ENCODE measurements around the gene TGM5.
"Not testable (repeated sequence)": the region's sequence is repeated elsewhere in the genome, so short reads cannot be mapped to it uniquely, and the experiment has no call there.

Gene TGM5

DNA sequence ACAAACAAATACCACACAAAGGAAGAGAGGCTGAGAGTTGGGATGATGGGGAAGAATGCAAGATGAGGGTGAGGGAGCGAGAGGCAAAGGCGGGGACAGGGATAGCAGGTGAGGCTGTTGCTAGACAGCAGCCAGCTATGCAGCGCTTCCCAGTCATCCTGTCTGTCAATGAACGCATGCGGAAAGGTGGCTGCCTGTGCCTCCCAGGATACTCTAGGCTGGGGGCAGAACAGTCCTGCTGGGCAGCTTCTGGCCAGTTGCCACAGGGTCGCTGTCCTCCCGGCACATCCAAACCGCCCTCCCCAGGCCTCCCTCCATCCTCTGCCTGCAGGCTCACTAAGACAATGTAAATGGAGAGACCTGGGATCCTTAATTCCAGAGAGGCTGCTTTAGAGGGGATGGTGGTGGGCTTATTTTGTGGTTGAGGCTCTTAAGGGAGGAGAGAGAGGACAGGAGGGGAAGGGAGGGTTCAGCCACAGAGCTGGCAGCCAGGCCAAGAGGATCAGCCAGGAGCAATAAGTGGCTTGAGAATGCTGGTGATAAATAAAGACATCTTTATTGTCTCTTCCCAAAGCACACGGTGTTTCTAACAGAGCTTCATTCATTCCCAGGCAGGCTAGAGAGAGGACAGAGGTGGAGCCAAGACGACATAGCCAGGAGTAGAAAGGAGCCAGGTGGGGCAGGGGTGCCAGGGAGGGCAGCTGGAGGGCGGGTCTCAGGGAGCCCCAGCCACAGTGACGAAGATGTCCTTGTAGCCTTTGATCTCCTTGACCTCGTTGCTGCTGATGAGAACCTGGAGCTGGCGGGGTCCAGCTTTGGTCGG is 9.2 kb upstream of the TGM5 start:
- no peak for DNase-seq (ENCODE audit: low read depth)

DNA sequence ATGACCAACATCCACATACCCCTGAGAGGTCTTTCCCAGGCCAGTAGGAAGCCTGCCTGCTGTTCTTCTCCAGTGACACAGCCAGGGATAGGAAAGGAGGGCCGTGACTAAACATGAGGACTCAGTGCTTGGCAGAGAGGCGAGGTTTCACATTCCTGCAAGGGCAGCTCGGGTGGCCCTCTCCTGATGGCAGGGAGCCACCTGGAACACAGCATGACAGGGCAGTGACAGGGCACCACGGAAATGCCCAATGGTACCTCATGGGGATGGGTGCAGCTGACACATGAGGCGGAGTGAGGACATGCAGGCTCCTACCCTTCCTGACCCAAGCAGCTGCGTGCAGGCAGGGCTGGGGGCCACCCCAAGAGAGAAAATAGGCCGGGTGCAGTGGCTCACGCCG is 7.4 kb upstream of the TGM5 start:
- no peak for DNase-seq (ENCODE audit: low read depth)

DNA sequence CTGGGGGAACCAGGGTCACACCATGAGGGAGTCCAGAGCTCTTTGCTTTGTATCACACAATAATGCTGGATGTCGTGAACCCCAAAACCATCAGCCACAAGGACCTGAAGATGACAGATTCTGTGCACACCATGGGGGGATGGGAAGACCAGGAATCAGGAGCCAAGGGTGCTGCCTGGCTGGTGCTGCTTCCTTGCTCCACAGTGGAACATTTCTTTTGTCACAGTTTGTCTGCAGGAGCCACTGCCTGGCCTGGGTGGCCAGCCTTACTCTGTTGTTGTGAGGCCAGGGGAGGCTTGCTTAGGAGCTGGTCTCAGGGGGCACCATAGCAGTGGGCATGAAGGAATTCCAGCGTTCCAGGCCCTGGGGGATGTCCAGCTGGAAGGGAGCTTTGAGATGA is 6.5 kb upstream of the TGM5 start:
- DNase-seq (ENCODE audit: low read depth), result no peak

DNA sequence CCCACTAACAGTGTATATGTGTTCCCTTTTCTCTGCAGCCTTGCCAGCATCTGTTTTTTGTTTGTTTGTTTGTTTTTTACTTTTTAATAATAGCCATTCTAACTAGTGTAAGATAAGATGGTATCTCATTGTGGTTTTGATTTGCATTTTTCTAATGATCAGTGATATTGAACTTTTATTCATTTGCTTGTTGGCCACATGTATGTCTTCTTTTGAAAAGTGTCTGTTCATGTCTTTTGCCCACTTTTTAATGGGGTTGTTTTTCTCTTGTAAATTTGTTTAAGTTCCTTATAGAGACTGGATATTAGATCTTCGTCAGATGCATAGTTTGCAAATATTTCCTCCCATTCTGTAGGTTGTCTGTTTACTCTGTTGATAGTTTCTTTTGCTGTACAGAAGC is 5.2 kb upstream of the TGM5 start:
- DNase-seq (ENCODE audit: low read depth), result not testable (repeated sequence)

DNA sequence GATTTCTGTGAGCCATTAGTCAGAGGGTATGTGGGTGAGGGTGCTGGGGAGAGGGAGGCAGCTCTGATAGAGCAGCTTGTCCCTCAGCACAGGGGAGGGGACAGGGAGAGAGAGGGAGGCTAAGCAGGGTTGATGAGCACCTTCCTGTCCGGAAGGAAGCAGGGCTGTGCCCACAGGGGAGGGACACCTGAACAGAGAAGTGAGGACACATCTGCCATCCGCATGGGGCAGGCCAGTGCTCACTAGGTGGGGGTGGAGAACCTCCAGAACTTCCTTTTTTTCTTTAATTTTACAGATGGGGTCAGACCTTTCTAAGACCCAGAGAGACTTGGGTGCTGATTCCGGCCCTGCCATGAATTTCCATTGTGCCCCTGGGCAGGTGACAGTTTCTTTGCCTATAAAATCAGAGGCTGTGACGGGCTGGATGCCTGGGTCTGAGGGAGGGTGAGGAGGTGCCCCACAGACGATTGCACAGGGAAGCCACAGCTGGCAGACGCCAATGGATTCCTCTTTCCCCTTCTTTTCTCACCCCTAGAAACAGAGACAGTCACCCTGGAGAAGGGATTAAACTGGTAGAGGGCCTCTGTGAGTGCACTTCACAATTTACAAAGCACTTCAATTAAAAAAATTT is 4.1 kb upstream of the TGM5 start:
- DNase-seq (ENCODE audit: low read depth), result no peak

DNA sequence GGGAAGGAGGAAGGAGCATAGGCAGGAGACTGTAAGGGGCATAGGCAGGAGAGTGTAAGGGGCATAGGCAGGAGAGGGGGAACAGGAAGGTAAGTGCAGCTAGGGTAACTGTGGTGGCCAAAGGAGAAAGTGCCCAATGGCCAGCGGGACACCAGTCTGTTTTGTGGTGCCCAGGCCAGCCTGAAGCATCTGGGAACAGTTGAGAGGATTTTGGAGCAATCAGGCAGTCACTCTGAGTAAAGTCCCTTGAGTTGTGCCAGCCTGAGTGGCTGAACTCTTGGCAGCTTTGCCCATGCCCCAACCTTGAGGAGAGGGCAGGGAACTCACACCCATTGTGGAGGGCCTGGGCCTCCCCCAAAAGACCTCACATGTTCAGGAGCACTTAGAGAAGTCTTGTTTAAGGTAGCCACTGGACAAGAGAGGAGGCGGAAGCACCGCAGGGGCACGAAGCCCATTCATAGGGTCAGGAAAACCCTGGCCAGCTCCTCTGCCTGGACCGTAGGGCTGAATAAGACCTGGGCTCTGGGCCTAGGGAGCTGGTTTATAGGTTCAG is 3.5 kb upstream of the TGM5 start:
- no peak for DNase-seq (ENCODE audit: low read depth)

DNA sequence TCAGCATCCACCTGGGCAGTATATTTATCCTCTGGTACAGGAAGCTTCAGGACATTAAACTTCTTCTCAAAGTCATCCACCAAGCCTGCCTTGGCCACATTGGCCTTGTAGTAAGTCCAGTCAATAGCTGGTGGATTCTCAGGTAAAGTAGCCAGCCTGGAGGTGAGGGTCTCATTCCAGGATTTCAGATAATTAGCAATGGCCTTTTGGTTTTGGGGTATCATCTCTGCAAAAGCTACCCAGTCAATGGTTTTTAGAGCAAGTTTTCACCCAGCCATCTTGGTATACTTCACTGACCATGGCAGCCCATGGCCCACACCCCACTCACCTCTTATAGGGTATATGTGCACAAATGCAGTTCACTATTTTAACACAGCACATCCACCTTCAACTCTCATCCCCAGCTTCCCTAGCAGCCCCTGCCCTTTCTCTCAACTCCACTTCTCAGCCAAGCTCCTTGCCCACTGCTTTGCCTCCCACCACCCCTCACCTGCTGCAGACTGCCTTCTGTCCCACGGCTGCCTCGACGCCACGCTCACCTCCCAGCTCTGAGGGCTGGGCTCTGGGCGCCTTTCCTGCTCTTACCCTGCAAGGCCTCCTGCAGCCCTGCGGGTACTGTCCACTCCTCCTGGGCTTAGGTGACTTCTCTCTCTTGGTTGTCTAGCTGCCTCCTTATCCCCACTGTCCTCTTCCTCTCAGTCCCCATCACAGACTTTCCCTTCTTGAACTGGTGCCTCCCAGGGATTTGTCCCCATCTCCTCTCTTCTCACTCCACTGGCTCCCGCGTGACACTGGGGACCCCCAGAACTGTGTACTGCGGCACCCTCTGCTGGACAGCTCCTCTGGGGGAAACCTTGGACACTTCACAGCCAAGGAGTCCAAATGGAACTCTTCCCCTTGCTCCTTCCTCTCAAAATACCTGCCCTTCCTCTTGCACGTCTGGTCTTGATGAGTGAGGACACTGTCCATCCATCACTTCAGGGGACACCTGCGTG is 1.7 kb upstream of the TGM5 start:
- DNase-seq (ENCODE audit: low read depth), result no peak

DNA sequence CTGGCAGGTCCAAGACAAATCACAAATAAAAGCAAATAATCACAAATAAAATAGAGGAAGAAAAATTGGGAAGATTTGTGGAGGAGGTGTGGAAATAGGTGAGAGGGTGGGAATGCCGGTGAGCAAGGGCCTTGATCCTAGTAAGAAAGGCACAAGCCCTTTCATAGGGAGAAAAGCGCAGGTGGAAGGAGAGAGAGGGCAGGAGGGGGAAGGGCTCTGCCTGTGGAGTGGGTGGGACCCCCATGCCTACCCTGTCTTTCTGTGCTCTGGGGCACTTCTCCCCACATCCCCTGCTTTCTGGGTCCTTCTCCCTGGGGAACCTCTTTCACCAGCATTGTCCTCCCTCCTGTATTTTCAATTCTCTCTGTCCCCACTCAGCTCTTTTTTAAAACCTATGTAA is 711 bp upstream of the TGM5 start:
- no peak for DNase-seq (ENCODE audit: low read depth)

DNA sequence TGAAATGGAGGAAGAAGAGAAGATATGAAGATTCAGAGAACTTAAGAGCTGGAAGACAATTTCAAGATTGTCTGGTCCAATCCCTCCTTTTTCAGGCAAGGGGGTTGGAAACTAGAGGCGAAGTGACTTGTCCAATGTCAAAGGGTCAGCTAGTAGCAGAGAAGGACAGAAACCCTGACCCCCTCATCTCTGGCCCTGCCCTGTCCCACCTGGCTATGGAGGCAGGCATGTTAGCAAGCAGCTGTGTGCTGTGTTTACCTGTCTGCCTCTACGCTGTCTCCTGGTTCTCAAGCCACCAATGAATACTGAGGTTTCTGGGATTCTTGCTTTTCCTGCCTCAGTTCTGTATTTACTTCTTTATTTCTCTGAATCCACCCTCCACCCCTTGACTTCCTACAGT is 342 bp downstream of the TGM5 start:
- DNase-seq (ENCODE audit: low read depth), result no peak

DNA sequence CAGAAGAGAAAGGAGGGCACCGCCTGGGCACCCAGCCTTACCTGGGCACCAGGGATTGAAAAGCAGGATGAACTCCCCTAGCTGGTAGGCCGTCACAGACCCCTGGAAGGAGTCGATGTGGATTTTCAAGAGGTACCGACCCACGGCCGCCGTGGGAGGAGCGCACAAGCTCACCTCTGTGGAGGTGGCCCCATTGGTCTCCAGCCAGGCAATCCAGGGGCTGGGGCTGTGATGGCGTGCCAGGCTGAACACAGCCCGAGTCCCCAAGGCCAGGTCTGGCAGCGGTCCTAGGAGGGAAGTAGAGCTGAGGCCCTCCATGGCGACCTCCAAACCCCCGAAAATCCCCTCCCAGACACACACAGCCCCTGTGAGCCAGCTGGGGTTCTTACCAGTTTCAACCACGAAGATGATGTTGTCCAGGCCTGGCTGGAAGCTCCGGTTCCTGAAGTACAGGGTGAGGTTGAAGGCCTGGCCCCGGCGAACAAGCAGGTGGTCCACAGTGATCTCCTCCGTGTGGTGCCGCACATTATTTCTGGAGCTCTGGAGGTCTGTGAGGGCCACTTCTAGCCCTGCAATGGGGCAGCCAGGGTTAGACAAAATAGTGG is 6.6 kb downstream of the TGM5 start:
- no peak for DNase-seq (ENCODE audit: low read depth)

DNA sequence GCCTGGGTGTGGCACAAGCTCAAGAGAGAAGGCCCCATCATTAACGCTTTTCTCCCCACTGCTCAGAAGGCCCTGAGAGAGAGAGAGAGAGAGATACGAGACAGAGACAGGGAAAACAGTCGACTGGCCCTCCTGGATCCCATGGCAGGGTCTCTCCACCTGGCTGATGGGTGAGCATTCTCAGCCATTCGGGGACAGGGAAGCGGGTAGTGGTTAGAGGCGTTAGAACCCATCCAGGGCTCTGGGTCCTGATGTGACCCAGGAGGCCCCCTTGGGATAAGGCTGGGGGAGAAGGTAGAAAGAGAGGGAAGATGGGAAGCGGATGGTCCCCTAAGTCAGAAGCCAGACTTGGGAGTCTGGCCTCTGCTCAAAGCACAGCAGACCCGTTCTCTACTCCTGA is 7.9 kb downstream of the TGM5 start:
- DNase-seq (ENCODE audit: low read depth), result no peak

DNA sequence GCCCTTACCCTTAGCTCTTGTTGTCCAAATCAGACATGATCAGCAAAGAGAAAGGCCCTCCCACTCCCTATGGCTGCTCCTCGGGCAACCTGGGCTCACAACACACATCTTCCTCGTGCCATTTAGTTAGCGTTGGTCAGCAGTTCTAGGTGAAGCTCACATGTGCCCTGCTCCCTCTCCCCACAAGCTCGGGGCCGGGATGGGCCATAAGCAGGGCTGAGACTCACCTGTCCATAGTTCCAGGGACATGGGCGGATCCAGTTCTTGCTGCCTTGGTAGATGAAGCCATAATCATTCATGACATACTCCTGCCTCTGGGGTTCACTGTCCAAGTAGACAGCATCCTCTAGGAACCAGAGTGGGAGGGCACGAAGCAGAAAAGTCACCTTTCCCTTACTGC is 10.4 kb downstream of the TGM5 start:
- no peak for DNase-seq (ENCODE audit: low read depth)

DNA sequence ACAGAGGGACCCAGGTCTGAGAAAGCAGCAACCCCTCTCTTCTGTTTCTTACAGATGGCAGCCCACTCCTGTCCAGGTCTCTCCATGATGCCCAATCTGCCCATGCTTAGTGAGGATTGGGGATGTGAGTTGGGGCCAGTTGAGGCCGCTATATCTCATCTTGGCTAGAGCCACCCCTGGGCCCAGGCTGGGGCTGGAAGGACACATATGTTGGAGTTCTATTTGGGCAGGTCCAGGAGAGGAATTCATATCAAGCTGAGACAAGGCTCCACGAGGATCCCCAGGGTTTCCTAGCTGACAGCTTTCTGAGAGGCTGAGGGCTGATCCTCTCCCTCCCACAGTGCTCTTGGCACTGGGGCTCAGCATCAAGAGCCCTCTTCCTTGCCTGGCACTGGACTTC is 11.4 kb downstream of the TGM5 start:
- DNase-seq (ENCODE audit: low read depth), result no peak

DNA sequence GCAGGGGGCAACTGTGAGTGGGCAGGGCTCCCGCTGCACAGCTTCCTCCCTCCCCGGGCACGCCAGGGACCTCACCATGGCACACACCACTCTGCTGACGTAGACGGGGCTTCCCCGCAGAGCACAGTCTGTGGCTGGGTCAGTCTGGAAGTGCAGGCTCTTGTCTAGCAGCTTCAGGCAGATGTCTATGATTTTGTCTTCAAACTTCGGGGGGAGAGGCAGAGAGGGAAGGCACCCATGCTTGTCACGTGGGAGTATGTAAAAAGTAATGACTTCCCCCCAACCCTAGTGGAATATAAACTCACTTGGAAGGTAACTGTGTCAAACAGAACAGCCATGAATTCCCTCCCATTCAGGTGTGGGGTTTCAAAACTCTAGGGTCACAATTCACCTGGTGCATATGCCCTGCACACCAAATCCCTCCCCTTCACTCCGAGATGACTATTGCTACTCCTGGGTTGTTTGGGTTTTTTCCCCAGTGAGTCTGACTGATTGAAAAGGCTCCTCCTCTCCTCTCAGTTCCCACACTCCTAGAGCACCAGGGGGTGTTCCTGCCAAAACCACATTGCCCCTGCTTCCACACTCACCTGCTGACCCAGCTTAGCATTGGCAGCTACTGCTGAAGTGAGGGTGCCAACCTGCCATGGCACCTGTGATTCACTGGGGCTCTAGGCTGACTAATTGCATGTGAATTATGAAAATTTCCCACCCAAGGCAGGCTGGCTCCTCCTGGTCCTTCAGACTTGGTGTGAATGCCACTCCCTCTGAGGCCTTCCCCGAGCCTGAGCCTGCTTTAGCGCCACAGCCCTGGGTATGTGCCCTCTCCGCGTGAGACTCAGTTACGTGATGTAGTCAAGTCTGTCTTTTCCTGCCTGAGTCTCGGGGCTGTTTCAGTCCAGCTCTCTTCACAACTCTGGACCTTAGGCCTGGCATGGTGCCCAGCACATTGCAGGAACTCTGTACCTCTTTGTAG is 13.0 kb downstream of the TGM5 start:
- DNase-seq (ENCODE audit: low read depth), result no peak

DNA sequence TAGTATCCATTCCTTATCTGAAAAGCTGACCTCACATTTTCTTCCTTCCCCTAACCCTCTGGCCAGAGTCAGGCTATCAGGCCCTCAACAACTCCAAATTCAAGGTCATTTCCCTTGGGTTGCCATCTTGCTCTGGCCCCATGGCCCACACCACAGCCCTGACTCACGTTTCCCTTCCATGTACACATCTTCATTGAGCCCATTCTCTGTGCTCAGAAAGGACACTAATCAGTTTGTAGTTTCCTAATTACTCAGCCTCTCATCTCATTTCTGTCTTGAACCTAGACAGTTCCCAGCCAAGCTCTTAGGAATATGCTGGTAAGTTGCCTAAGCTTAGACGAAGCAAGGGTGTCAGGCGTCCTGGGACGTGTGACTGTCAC is 14.9 kb downstream of the TGM5 start:
- DNase-seq (ENCODE audit: low read depth), result no peak

DNA sequence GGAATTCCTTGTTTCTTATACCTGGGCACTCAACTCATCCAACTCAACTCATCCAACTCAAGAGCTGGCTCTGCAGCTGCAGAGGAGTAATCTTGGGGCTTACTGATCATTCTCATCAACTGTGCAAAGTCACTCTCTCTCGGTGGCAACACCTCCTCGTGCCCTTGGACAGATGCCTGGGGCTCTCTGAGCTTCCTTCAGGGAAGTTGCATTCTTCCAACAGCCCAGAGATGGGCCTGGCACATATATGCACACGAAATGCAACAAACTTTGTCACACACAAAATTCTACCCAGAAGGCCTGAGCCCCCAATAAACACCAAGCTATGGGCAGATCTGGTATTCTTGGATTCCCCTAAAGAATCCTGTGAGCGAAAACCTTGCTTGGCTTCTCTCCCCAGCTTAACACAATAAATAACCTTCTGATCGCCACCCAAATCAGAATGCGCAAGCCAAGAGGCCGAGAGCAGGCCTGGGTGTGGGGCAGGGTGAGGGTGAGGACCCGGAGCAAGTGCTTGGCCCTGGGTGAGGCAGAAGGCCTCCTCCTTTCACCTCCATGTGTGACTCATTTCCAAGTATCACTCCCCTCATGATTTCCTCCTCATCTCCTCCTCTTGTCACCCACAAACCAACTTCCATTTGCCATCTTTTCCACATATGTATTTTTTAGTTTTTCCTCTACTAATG is 15.4 kb downstream of the TGM5 start:
- no peak for DNase-seq (ENCODE audit: low read depth)

DNA sequence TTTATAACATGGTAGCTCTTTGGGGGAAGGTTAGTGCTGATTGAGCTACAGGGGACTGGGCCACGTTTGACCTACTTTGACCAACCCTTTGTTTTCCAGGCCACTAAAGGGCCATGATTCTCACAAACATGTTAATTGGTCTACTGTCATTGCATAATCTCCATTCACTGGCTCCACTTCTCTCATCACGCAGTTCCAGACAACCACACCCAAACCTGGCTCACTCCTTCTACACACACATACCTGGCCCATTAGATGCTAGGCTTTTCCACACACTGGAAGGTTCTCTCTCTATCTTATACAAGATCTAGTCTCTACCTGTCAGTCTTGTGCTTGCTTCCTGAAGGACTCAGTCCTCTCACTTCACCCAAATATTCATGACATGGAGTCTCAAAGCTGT is 15.9 kb downstream of the TGM5 start:
- DNase-seq (ENCODE audit: low read depth), result no peak

DNA sequence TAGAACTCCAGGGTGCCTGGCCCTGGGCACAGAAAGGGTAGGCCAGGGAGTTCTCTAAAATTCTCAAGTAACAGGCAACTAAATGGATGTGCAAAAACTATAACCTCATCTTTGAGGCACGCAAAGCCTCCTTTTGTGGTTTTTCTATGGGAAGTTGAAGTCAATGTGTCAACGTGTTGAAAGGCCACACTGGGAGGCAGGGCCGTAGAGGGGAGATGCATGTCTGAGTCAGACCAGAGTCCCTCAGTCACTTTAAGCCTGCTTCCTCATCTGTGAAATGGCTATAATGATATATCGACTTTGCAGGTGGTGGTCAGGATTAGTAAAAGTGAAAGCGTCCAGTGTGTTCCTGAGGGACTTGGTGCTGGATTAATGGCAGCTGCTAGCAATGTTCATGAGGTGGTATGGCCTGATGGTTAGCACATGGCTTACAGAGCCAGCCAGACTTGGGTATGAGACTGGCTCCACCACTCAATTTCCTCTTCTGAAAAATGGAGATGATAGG is 17.0 kb downstream of the TGM5 start:
- no peak for DNase-seq (ENCODE audit: low read depth)

DNA sequence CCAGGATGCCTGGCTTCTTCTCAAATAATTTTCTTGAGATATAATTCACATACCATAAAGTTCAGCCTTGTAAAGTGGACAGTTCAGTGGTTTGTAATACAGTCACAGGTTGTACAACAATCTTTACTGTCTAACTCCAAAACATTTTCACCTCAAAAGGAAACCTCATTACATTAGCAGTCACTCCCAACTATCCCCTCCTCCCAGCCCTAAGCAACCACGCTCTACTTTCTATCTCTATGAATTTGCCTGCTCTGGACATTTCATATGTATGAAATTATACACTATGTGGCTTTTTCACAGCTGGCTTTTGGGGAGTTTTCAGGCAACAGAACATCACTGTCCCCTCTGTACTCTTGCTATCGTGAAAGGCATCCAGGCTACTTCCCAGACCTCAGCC is 17.5 kb downstream of the TGM5 start:
- DNase-seq (ENCODE audit: low read depth), result no peak

DNA sequence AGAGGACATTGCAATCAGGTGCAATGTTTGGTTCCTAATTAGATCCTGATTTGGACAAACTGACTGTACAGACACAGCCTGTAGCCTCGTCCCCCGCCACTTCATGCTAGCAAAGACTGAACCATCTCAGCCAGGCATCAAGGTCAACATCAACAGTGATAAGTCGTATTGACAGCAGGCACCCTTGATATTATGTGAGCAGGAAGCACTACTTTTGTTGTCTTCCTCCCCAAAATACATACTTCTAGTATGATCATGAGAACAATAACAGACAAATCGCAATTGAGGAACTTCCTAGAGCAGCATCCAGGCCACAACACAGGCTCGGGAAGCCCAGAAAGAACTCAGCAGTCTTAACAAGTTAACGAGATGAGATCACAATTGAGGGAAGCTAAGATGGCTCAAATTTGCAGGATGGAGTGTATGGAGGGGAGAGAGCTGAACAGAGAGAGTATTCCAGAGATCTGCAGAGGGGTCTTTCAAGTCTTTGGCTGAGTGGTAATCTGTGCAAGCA is 20.4 kb downstream of the TGM5 start:
- DNase-seq (ENCODE audit: low read depth), result no peak

Data from activated T-helper 1 cell treated with Interleukin-2 at 50 U/mL for 16 hours (primary cell).